GM23248 (cell line): ENCODE data around the gene MYH14. TPM values are rescaled to one million over a fixed set of nuclear protein-coding genes. Genes with fewer than 3 reads are reported as not detected.

Experiments used
- DNase-seq: peaks from one replicate; pipeline ENCODE4 v3.0.0-alpha.2; 2015
- H2AFZ ChIP-seq: fragments of 200-600 bp; sonication (generic); 2 replicates; pipeline ENCODE4 v1.6.1; 2016; ENCODE audit warnings: antibody characterized with exemption
- H3F3A ChIP-seq: fragments of 200-600 bp; sonication (generic); 2 replicates; pipeline ENCODE4 v1.6.1; 2016; ENCODE audit warnings: mild to moderate bottlenecking, antibody characterized with exemption, mixed run types; ENCODE audit not compliant: insufficient read depth
- H3K27ac ChIP-seq: fragments of 200-600 bp; sonication (generic); 2 replicates; pipeline ENCODE4 v1.5.1; 2016; ENCODE audit warnings: mild to moderate bottlenecking
- H3K27me3 ChIP-seq: fragments of 200-600 bp; sonication (generic); replicated peaks from 2 replicates; pipeline ENCODE4 v1.6.1; 2016; ENCODE audit warnings: mild to moderate bottlenecking; ENCODE audit not compliant: insufficient read depth
- H3K36me3 ChIP-seq: fragments of 200-600 bp; sonication (generic); 2 replicates; pipeline ENCODE4 v1.6.1; 2016; ENCODE audit warnings: low read depth, mild to moderate bottlenecking
- H3K4me1 ChIP-seq: fragments of 200-600 bp; sonication (generic); 2 replicates; pipeline ENCODE4 v1.6.1; 2016; ENCODE audit warnings: mild to moderate bottlenecking; ENCODE audit not compliant: insufficient read depth
- H3K4me2 ChIP-seq: fragments of 200-600 bp; sonication (generic); one replicate; pipeline ENCODE4 v1.6.1; 2016; ENCODE audit warnings: mild to moderate bottlenecking; ENCODE audit not compliant: unreplicated experiment
- H3K4me3 ChIP-seq: fragments of 200-600 bp; sonication (generic); 2 replicates; pipeline ENCODE4 v1.5.1; 2016; ENCODE audit warnings: mild to moderate bottlenecking
- H3K79me2 ChIP-seq: fragments of 200-600 bp; sonication (generic); 2 replicates; pipeline ENCODE4 v1.6.1; 2016; ENCODE audit warnings: mild to moderate bottlenecking; ENCODE audit not compliant: insufficient read depth
- H3K9ac ChIP-seq: fragments of 200-600 bp; sonication (generic); 2 replicates; pipeline ENCODE4 v1.6.1; 2016; ENCODE audit warnings: mild to moderate bottlenecking
- H3K9me2 ChIP-seq: fragments of 200-600 bp; sonication (generic); 2 replicates; pipeline ENCODE4 v1.6.1; 2016; ENCODE audit warnings: mixed run types, mild to moderate bottlenecking, moderate library complexity; ENCODE audit not compliant: insufficient read depth
- H3K9me3 ChIP-seq: fragments of 200-600 bp; sonication (generic); one replicate; pipeline ENCODE4 v1.6.1; 2017; ENCODE audit warnings: low read depth
- H4K20me1 ChIP-seq: fragments of 200-600 bp; sonication (generic); 2 replicates; pipeline ENCODE4 v1.6.0; 2016; ENCODE audit not compliant: insufficient read depth
- EZH2 ChIP-seq: fragments of 200-600 bp; sonication (generic); IDR thresholded peaks from 2 replicates; pipeline ENCODE4 v1.6.1; 2018; ENCODE audit warnings: antibody characterized with exemption, mild to moderate bottlenecking; ENCODE audit not compliant: insufficient read depth, poor library complexity, severe bottlenecking
- EZH2phosphoT487 ChIP-seq: fragments of 200-600 bp; sonication (generic); IDR thresholded peaks from 2 replicates; pipeline ENCODE4 v1.6.1; 2018; ENCODE audit warnings: antibody characterized with exemption, moderate library complexity, mild to moderate bottlenecking, low read depth; ENCODE audit not compliant: insufficient read depth
- WGBS, 2 experiments: methylation state at CpG; one replicate each; pipeline ENCODE4 v1.1.6; 2015 to 2017; ENCODE audit warnings: low lambda C conversion rate in 2 of 2, low coverage in 1 of 2; ENCODE audit errors: missing lambda C conversion rate in 2 of 2; 5-methylcytosine and 5-hydroxymethylcytosine counted together
- in situ Hi-C: fragments of 300-500 bp; cut with MboI; formaldehyde crosslinking; loops from 2 replicates; pipeline ENCODE4 v1.15.0; 2020
- polyA plus RNA-seq: library from polyadenylated mRNA; unstranded; fragments of >200 nt; fragmentation: Nextera tagmentation; extraction: Ambion mirVana; gene quantifications from 2 replicates; pipeline ENCODE4 v1.2.1, GENCODE V29; 2016
- total RNA-seq: library from RNA; depleted of rRNA; stranded (reverse); fragments of >200 nt; shearing (Covaris generic); gene quantifications from 2 replicates; pipeline ENCODE4 v1.2.3, GENCODE V29; 2014

The MYH14 gene
- total and polyA plus RNA-seq, 2 experiments from 2014 or later, result not detected

DNA sequence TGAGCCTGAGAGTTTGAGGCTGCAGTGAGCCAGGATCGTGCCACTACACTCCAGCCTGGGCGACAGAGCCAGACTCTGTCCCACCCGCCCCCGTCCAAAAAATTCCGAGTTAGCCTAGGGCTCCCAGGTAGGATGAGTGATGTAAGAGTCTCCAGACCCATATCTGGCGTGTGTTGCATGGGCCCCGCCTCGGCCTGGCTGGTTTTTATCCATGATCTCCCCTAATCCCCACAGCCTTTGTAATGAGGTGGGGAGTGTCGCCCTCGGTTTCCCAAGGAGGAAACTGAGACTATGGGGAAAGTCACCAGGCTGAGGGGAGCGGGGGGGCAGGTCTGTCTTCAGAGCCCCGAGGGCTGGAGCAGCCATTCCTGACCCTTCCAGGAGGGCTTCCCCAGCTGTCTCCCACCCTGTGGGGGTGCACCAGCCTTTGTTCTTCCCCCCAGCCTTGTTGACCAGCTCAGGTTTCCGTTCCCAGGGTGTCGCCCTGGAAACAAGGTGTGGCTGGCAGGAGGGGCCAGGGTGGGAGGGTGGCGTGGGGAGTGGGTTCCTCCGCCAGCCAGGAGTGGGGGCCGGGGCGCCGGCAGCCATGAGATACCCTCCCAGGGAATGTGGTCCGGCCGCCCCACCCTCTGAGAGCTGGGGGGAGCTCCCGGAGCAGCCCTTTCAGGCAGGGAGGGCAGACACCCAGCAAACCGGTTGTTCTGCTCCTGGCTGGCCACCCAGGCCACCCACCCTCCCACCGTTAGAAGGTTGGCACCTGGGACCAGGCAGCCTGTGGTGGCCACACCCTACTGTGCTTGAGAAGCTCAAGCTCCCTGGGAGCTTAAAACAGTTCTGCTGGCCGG, 11.5 kb downstream of the MYH14 start:
- DNase-seq, result no peak
- Histone ChIP-seq H3K27me3 (no peaks in the 10 kb centered on the region), H3F3A (no peaks in the 10 kb centered on the region), H3K9me3 (no peaks in the 10 kb centered on the region), H2AFZ (no peak overlapping the region), H4K20me1 (no peaks in the 10 kb centered on the region), H3K4me3 (no peak overlapping the region), H3K79me2 (no peaks in the 10 kb centered on the region), H3K9ac (no peak overlapping the region), H3K27ac (no peak overlapping the region), H3K4me2 (no peak overlapping the region), H3K4me1 (no peaks in the 10 kb centered on the region), H3K9me2 (no peaks in the 10 kb centered on the region), H3K36me3 (no peaks in the 10 kb centered on the region)
- 11 to 15% methylated on average over 17 to 24 of the region's 25 CpGs for WGBS, 2 experiments
- TF ChIP-seq EZH2 (no peak), EZH2phosphoT487 (no peak)
- in situ Hi-C loops, result no loop called here

DNA sequence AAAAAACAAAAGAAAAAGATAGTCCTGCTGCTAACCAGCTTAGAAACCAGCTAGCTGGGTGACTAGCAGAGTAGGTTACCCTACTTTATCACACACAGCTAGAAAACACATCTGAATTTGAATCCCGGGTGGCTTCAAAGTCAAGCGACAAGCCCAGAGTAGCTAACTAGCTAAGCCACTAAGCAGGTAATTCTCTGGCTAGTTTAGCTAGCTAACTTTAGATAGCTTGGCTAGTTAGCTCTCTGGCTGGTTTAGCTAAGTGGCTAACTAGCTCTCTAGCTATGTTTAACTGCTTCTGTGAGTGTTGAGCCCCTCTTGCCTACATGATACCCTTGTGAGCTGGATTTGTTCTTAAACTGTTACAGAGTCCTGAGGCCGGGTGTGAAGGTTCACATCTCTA, 12.4 kb downstream of the MYH14 start:
- Histone ChIP-seq H3K27me3 (no peaks in the 10 kb centered on the region), H3F3A (no peaks in the 10 kb centered on the region), H3K79me2 (no peaks in the 10 kb centered on the region), H4K20me1 (no peaks in the 10 kb centered on the region), H3K9ac (no peak overlapping the region), H2AFZ (no peak overlapping the region), H3K4me3 (no peak overlapping the region), H3K4me1 (no peaks in the 10 kb centered on the region), H3K36me3 (no peaks in the 10 kb centered on the region), H3K9me2 (no peaks in the 10 kb centered on the region), H3K9me3 (no peaks in the 10 kb centered on the region), H3K4me2 (no peak overlapping the region), H3K27ac (no peak overlapping the region)
- TF ChIP-seq EZH2phosphoT487 (no peak), EZH2 (no peak)
- WGBS, 2 experiments, result 48 to 55% methylated on average over 3 of the region's 3 CpGs
- in situ Hi-C loops, result no loop called here
- DNase-seq, result no peak

DNA sequence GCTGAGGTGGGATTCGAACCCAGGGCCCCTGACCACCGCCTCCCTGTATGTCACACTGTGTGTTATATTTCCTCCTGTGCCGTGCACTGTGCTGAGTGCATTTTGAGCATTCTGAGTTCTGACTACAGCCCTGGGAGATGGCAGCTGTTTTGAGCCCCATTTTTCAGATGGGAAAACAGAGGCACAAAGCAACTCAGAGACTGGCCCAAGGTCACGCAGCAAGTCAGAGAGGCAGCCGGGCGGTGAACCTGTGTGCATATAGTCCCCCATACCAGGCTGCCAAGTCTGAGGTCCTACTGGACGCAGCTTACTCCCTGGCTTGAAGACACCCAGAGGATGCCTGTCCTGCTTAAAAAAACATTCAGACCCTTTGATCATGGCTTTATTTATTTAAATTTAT, 17.7 kb downstream of the MYH14 start:
- no peak for TF ChIP-seq EZH2phosphoT487
- no peak for TF ChIP-seq EZH2
- Histone ChIP-seq H3F3A (no peaks in the 10 kb centered on the region), H3K27me3 (no peaks in the 10 kb centered on the region), H2AFZ (no peak overlapping the region), H3K9me3 (no peaks in the 10 kb centered on the region), H3K79me2 (no peaks in the 10 kb centered on the region), H4K20me1 (no peaks in the 10 kb centered on the region), H3K9ac (no peak overlapping the region), H3K4me3 (no peak overlapping the region), H3K4me1 (no peaks in the 10 kb centered on the region), H3K4me2 (no peak overlapping the region), H3K36me3 (no peaks in the 10 kb centered on the region), H3K9me2 (no peaks in the 10 kb centered on the region), H3K27ac (no peak overlapping the region)
- DNase-seq, result no peak
- in situ Hi-C loops, result no loop called here
- 49 to 54% methylated on average over 7 of the region's 7 CpGs for WGBS, 2 experiments

DNA sequence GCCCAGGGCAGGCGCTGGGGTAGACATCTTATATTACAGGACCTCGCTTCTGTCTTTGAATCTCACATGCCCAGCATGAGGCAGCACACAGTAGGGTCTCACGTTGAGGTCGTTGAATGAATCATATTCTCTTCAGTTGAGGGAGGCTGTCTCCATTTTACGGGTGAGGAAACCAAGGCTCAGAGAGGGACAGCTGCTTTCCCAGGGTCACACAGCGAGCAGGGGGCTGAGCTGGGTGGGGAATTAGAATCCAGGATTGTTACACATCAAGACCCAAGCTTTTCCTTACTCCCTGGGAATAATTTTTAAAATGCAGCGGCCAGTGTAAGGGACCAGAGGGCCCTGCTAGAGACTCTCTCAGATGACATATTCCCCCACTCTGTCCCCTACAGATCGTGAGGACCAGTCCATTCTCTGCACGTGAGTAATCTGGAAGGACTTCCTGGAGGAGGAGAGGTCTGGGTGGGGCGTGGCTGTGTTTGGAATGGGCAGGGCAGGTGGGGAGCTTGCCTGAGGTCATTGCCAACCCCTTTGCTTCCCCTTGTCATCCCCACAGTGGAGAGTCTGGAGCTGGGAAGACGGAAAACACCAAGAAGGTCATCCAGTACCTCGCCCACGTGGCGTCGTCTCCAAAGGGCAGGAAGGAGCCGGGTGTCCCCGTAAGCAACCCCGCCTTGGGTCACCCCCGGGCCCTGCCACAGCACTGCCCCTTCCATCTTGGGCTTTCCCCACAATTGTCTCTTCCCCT, 19.4 kb downstream of the MYH14 start:
- Histone ChIP-seq H3K9ac (no peak overlapping the region), H3K79me2 (no peaks in the 10 kb centered on the region), H4K20me1 (no peaks in the 10 kb centered on the region), H3F3A (no peaks in the 10 kb centered on the region), H3K27ac (no peak overlapping the region), H3K4me3 (no peak overlapping the region), H2AFZ (no peak overlapping the region), H3K9me2 (no peaks in the 10 kb centered on the region), H3K4me1 (no peaks in the 10 kb centered on the region), H3K9me3 (no peaks in the 10 kb centered on the region), H3K4me2 (no peak overlapping the region), H3K27me3 (no peaks in the 10 kb centered on the region), H3K36me3 (no peaks in the 10 kb centered on the region)
- WGBS, 2 experiments, result 40 to 53% methylated on average over 19 of the region's 19 CpGs
- in situ Hi-C loops, result no loop called here
- TF ChIP-seq EZH2 (no peak), EZH2phosphoT487 (no peak)
- DNase-seq, result no peak
